Activated T-cell treated with anti-CD3 and anti-CD28 coated beads for 4 hours (primary cell): Measurements from ENCODE around the gene PPAT.
"Not testable (repeated sequence)": the region's sequence is repeated elsewhere in the genome, so short reads cannot be mapped to it uniquely, and the experiment has no call there.

Experiments used
- DNase-seq: peaks from one replicate; pipeline ENCODE4 v3.0.0-alpha.2; 2020

The PPAT gene

DNA sequence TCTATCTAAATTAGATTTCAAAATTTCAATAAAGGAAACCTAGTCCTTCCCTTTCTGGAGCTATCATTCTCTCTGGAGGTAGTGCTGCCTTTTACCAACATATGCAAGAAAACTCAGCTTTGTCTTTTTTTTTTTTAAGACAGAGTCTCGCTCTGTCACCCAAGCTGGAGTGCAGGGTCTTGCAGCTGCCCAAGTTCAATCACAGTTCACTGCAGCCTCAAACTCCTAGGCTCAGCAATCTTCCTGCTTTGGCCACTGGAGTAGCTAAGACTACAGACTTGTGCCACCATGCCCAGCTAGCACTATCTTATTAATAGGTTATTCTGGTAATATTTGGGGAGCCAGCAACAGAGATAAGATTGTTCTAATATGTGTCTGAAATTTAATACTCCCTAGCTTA, 60.5 kb downstream of the PPAT start:
- no peak for DNase-seq

DNA sequence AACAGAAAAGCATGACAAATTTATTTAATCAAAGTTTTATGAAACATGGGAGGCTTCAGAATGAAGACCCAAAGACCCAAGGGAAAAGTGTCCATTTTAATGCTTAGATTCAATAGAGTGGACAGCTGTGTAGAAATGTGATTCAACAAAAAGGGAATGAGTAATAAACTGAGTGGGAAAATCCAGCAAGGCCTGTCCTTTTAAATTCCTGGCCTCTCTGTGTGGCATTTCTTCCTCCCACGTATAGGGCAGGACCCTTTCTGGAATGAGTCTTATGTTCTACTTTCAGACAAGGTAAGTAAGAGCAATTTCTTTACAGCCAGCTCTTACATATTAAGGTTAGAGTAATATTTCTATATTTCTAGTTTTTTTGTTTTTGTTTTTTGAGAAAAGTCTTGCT, 62.6 kb downstream of the PPAT start:
- DNase-seq, result no peak

DNA sequence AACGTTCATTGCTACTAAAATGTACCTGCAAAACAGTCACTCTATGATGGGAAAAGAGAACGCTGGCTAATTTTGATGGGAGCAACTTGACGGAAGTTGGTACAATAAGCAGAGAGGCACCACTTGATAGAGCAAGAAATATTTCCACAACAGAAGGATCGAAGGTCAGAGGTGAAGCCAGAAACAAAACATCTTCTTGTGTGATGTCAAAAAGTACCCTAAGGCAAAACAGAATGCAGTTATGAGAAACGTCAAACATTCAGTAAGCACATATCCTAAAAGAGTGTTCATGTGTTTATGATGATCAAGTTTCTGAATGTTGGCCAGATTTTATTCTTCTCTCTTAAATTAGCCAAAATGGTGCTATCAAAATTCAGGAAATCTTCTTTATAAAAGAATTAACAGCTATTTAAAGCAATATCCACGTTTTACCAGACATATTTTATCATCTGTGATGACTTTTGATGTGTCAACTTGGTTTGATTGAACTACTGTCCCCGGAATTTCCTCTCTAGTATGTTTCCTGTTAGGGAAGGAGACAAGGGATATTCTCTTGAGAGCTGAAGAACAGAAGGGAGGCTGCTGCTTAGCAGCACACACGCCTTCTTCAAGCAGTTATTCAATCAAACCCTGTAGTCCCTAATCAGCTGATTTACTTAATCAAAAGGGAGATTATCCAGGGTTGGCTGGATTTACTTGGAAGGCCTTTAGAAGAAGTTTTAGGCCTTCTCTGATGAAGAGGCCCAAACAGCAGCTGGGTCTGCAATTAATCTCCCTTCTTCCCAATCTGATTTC, 63.8 kb downstream of the PPAT start:
- DNase-seq, result no peak

DNA sequence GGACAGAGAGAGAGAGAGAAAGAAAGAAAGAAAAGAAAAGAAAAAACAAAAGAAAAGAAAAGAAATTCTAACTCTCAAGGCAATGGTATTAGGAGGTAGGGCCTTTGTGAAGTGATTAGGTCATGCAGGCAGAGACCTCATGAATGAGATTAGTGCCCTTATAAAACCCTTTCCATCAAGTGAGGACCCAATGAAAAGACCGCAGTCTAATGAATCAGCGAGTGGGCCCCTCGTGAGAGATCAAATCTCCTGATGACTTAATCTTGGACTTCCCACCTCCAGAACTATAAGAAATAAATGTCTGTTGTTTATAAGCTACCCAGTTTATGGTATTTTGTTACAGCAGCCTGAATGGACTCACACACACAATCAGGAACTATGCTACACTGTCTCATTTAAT, 65.0 kb downstream of the PPAT start:
- no peak for DNase-seq

DNA sequence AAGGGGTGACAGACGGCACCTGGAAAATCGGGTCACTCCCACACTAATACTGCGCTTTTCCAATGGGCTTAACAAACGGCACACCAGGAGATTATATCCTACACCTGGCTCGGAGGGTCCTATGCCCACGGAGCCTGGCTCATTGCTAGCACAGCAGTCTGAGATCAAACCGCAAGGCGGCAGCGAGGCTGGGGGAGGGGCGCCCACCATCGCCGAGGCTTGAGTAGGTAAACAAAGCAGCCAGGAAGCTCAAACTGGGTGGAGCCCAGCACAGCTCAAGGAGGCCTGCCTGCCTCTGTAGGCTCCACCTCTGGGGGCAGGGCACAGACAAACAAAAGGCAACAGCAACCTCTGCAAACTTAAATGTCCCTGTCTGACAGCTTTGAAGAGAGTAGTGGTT, 72.4 kb downstream of the PPAT start:
- not testable (repeated sequence) for DNase-seq

DNA sequence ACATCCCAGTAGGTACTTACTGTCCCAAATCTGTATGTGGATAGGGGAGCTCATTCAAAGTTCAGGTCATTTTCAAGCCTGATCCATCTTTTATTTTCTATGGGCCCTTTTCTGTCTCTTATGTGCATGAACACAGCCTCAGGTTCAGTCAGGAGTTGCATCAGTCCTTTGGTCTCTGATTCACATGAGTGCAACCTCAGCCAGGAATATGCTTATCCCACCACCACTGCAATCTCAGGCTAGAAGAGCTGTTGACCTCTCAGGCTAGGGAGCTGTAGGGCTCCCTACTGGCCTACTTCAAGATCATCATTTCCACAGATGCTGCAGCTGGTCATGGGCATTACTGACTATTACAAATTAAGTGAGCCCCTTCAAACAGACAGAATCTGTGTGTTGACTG, 75.3 kb downstream of the PPAT start:
- no peak for DNase-seq

DNA sequence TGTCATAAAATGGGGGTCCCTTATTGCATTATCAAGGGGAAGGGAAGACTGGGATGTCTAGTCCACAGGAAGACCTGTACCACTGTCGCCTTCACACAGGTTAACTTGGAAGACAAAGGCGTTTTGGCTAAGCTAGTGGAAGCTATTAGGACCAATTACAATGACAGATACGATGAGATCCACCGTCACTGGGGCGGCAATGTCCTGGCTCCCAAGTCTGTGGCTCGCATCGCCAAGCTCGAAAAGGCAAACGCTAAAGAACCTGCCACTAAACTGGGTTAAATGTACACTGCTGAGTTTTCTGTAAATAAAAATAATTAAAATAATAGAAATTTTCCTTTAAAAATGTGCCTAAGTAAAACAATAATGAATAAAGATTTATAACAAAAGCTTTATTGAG, 78.8 kb downstream of the PPAT start:
- DNase-seq, result no peak

DNA sequence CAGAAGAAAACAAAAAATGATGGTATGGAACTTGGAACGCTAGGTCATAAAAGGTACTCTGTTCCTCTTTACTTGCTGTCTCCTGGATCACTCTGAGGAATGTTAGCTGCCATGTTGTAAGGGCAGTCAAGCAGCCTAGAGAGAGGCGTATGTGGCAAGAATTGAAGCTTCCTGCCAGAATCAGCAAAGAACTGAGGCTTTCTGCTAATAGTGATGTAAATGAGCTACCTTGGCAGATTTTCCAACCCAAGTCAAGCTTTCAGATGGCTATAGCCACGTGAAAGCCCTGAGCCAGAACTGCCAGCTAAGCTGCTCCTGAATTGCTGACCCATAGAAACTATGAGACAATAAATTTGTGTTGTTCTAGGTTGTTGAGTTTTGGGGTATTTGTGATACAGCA, 86.8 kb downstream of the PPAT start:
- no peak for DNase-seq

DNA sequence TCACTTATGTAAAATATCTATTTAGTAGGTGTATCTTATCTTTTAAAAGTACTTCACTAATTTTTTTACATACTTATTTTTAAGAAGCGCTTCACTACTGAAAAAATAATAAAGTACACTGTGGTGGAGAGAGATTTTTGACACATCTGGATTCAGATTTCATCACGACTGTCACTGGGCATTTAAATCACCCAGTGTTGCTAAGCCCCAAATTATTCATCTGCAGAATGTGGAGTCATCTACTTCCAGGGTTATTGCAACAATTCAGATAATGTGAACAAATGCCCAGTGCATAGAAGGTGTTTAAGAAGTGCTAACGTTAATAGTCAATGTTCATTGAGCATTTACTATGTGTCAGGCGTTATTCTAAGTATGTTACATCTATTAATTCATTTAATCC, 90.0 kb downstream of the PPAT start:
- no peak for DNase-seq
